Activated CD4-positive, alpha-beta T cell treated with anti-CD3 and anti-CD28 coated beads, Interleukin-2, amount 50 U/mL, for 4 hours (primary cell): ENCODE data around the gene ZMIZ1.

ENCODE experiments used
- DNase-seq, 2 experiments: peaks; one replicate each; pipeline ENCODE4 v3.0.0-alpha.2; 2020

Gene ZMIZ1

GRCh38 chr10:79254333-79255006, 185.7 kb downstream of the ZMIZ1 start:
- no peak for DNase-seq

- no peak for DNase-seq
These were observed 186.3 kb downstream of the ZMIZ1 start for GRCh38 chr10:79255007-79255507.

GRCh38 chr10:79256264-79256806, 187.6 kb downstream of the ZMIZ1 start:
- DNase-seq, result no peak

GRCh38 chr10:79258894-79259293, 190.1 kb downstream of the ZMIZ1 start:
- no peak for DNase-seq

- DNase-seq, result no peak
These were observed 191.1 kb downstream of the ZMIZ1 start for GRCh38 chr10:79259834-79260233.

- DNase-seq, result no peak
These were observed 192.3 kb downstream of the ZMIZ1 start for GRCh38 chr10:79260811-79261740.

GRCh38 chr10:79262131-79262530, 193.4 kb downstream of the ZMIZ1 start:
- DNase-seq, result no peak

- no peak for DNase-seq
These were observed 194.4 kb downstream of the ZMIZ1 start for GRCh38 chr10:79262959-79263746.

GRCh38 chr10:79263939-79264338, 195.2 kb downstream of the ZMIZ1 start:
- DNase-seq, result no peak

GRCh38 chr10:79264942-79265341, 196.2 kb downstream of the ZMIZ1 start:
- DNase-seq, result no peak

GRCh38 chr10:79266084-79266483, 197.3 kb downstream of the ZMIZ1 start:
- no peak for DNase-seq

- DNase-seq, result no peak
These were observed 198.0 kb downstream of the ZMIZ1 start for GRCh38 chr10:79266543-79267312.

GRCh38 chr10:79267499-79267898, 198.7 kb downstream of the ZMIZ1 start:
- DNase-seq, result no peak

GRCh38 chr10:79268161-79268601, 199.4 kb downstream of the ZMIZ1 start:
- no peak for DNase-seq

GRCh38 chr10:79268742-79269141, 200.0 kb downstream of the ZMIZ1 start:
- no peak for DNase-seq

GRCh38 chr10:79269443-79269842, 200.7 kb downstream of the ZMIZ1 start:
- DNase-seq, result no peak

- no peak for DNase-seq
These were observed 201.2 kb downstream of the ZMIZ1 start for GRCh38 chr10:79269969-79270368.

GRCh38 chr10:79270466-79271246, 201.9 kb downstream of the ZMIZ1 start:
- DNase-seq, result no peak

- no peak for DNase-seq
These were observed 203.6 kb downstream of the ZMIZ1 start for GRCh38 chr10:79272353-79272752.

- DNase-seq, result no peak
These were observed 204.8 kb downstream of the ZMIZ1 start for GRCh38 chr10:79273604-79274003.
